Adrenal gland (tissue), 5 donors: ENCODE measurements around the gene LAMA2.

ENCODE experiments used
- CTCF ChIP-seq, 6 experiments: fragments of 450-650 bp in 4 of 6; fragments of 200-600 bp in 2 of 6; sonication (generic) in 1 of 6; IDR thresholded peaks; 1 replicate in 5 of 6; 2 replicates in 1 of 6; pipeline versions ENCODE4 v1.5.1 to v1.8.0; 2016 to 2021; ENCODE audit warnings: antibody characterized with exemption in 6 of 6, mild to moderate bottlenecking in 2 of 6, moderate library complexity in 1 of 6
- POLR2A ChIP-seq, 2 donors: fragments of 450-650 bp; IDR thresholded peaks; one replicate each; pipeline ENCODE4 v1.6.1; 2017; ENCODE audit warnings: antibody characterized with exemption in 2 of 2, mild to moderate bottlenecking in 2 of 2, moderate library complexity in 1 of 2
- donor health status: DM: no; HTN: no; CAD: no.

- TF ChIP-seq POLR2A (IDR thresholded peaks at IDR 0.05) (no peak), CTCF (IDR thresholded peaks at IDR 0.05) (no peak)
Measured at GRCh38 chr6:129460221-129460620, 577.3 kb downstream of the LAMA2 start.
